Psoas muscle (tissue), 8 donors: ENCODE measurements around the gene BCL11A. TPM values are rescaled to one million over a fixed set of nuclear protein-coding genes. Genes with fewer than 3 reads are reported as not detected.

Experiments
- ATAC-seq, 4 donors: fragments of 200-7000 bp; cut with Tn5 transposase; one replicate each; pipeline ENCODE4 v1.9.1; 2020; ENCODE audit warnings: moderate library complexity in 3 of 4, mild to moderate bottlenecking in 2 of 4
- DNase-seq, 2 donors: peaks; one replicate each; pipeline ENCODE4 v3.0.0-alpha.2; 2020
- H3K27ac ChIP-seq: fragments of 200-600 bp; one replicate; pipeline ENCODE4 v1.8.0; 2022
- H3K27me3 ChIP-seq, 3 donors: fragments of 200-600 bp in 1 of 3; one replicate each; pipeline versions ENCODE4 v1.6.1 to v1.8.0; 2013 to 2022; ENCODE audit warnings: low read length in 2 of 3, mild to moderate bottlenecking in 2 of 3, moderate library complexity in 1 of 3; ENCODE audit not compliant: insufficient read depth in 3 of 3
- H3K36me3 ChIP-seq, 2 donors: fragments of 200-600 bp in 1 of 2; one replicate each; pipeline versions ENCODE4 v1.6.1 to v1.8.0; 2013 to 2022; ENCODE audit warnings: low read depth in 1 of 2, mild to moderate bottlenecking in 1 of 2, moderate library complexity in 1 of 2; ENCODE audit not compliant: insufficient read depth in 1 of 2
- H3K4me1 ChIP-seq: fragments of 200-600 bp; one replicate; pipeline ENCODE4 v1.8.0; 2022
- H3K4me3 ChIP-seq: fragments of 200-600 bp; one replicate; pipeline ENCODE4 v1.8.0; 2022; ENCODE audit warnings: mild to moderate bottlenecking
- H3K9me3 ChIP-seq: fragments of 200-600 bp; one replicate; pipeline ENCODE4 v1.8.0; 2022
- WGBS, 3 donors: extraction: QIAGEN DNeasy Blood & Tissue Kit; methylation state at CpG; one replicate each; pipeline versions ENCODE4 v1.1.6 to v1.1.7; 2013; 5-methylcytosine and 5-hydroxymethylcytosine counted together
- intact Hi-C, 2 donors: fragments of 100-400 bp; cut with DNase I; formaldehyde crosslinking; loops; one replicate each; pipeline versions ENCODE4 v1.11.0 to v1.14.2; 2022
- polyA plus RNA-seq, 3 donors: library from polyadenylated mRNA; stranded (reverse); fragments of 200-250 nt; gene quantifications; one replicate each; pipeline ENCODE4 v1.2.3, GENCODE V29; 2013
- total RNA-seq, 4 donors: library from RNA; stranded (reverse); fragmentation: NEBNext Ultra II Directional in 2 of 4; extraction: Animal tissue kit (Norgen Biotek cat#: 25700) in 2 of 4; gene quantifications; one replicate each; pipeline versions ENCODE4 v1.2.1 to v1.2.4, GENCODE V29; 2021 to 2023
- TF ChIP-seq, protein P1 (sequence below): fragments of 200-600 bp; IDR thresholded peaks from one replicate; pipeline ENCODE4 v1.8.0; 2022; ENCODE audit warnings: antibody characterized with exemption
- donor health status: healthy with polysubstance abuse.
- donor health status: DM: no; HTN: no; CAD: no; lungs with moderate emphysema.
- donor health status: Bipolar disorder and iron deficiency.
- donor health status: healthy.
- donor health status: DM: yes; HTN: yes; CAD: no.
- donor health status: DM: no; HTN: no; CAD: no.
- donor health status: DM: no; HTN: no; CAD: no.
- donor health status: DM: yes; HTN: yes; CAD: no.

The BCL11A gene
- total and polyA plus RNA-seq, 7 donors, result 0.01 to 0.66 (median 0.39) TPM; not detected in 1

DNA sequence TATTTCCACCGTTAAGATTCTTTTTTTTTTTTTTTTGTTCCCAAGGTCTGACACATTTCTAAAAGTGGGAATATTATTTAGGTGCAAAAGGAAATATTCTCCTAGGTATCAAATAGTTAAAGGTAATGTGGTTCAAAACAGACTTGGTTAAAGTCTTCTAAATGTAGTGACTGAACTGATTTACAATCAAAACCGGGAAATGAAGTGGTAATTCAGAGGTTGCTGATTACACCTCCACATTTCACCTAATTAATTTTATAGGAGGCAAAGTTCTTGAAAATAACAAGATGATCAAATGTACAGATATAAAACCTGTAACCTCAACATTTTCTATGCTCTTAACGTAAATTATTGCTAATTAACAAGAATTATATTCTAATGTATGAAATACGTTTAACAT, 5.1 kb downstream of the BCL11A start:
- 79 to 82% (median 80%) methylated on average over 4 of the region's 4 CpGs for WGBS, 3 donors
- intact Hi-C loops, result loop anchor here (10.0 kb wide), 2 partner anchors 434 to 1244 kb away; no protein-coding TSS in a partner anchor

DNA sequence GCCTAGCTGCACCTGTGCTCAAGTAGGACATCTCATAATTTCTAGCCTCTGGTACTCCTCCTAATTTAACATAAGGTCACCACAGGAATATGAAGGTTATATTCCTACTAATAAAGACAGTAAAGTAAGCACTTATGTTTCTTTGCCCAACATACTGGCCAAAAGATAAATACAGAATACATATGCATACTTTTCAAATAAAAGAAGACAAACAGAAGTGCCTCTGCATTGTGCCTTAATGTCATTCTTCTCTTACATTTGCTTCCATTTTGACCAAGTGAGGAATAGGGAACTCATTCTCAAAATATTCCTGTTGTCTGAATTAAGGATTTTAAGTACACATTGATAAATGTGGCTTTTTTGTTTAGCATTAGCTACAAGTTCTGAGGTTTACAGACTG, 5.6 kb downstream of the BCL11A start:
- peaks cover 19% of the 10 kb centered on the region for H3K4me1 ChIP-seq
- no peak for DNase-seq
- intact Hi-C loops, result loop anchor here (10.0 kb wide), 2 partner anchors 433 to 1243 kb away; no protein-coding TSS in a partner anchor
- ATAC-seq, result no peak
- H3K36me3 ChIP-seq, result no peaks in the 10 kb centered on the region
- H3K27ac ChIP-seq, result no peak overlapping the region
- TF ChIP-seq, protein P1, sequence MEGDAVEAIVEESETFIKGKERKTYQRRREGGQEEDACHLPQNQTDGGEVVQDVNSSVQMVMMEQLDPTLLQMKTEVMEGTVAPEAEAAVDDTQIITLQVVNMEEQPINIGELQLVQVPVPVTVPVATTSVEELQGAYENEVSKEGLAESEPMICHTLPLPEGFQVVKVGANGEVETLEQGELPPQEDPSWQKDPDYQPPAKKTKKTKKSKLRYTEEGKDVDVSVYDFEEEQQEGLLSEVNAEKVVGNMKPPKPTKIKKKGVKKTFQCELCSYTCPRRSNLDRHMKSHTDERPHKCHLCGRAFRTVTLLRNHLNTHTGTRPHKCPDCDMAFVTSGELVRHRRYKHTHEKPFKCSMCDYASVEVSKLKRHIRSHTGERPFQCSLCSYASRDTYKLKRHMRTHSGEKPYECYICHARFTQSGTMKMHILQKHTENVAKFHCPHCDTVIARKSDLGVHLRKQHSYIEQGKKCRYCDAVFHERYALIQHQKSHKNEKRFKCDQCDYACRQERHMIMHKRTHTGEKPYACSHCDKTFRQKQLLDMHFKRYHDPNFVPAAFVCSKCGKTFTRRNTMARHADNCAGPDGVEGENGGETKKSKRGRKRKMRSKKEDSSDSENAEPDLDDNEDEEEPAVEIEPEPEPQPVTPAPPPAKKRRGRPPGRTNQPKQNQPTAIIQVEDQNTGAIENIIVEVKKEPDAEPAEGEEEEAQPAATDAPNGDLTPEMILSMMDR, result no peak
- no peak overlapping the region for H3K4me3 ChIP-seq
- H3K27me3 ChIP-seq, result peaks cover 3 to 79% (median 21%) of the 10 kb centered on the region in 3 donors
- no peaks in the 10 kb centered on the region for H3K9me3 ChIP-seq

More for the DNA sequence above, 5.1 kb downstream of the BCL11A start:
- no peak for ATAC-seq
- TF ChIP-seq, protein P1, result no peak
- Histone ChIP-seq H3K4me1 (peaks cover 19% of the 10 kb centered on the region), H3K36me3 (no peaks in the 10 kb centered on the region), H3K27me3 (peaks cover 3 to 82% (median 23%) of the 10 kb centered on the region in 3 donors), H3K4me3 (no peak overlapping the region), H3K9me3 (no peaks in the 10 kb centered on the region), H3K27ac (no peak overlapping the region)
- DNase-seq, result no peak

DNA sequence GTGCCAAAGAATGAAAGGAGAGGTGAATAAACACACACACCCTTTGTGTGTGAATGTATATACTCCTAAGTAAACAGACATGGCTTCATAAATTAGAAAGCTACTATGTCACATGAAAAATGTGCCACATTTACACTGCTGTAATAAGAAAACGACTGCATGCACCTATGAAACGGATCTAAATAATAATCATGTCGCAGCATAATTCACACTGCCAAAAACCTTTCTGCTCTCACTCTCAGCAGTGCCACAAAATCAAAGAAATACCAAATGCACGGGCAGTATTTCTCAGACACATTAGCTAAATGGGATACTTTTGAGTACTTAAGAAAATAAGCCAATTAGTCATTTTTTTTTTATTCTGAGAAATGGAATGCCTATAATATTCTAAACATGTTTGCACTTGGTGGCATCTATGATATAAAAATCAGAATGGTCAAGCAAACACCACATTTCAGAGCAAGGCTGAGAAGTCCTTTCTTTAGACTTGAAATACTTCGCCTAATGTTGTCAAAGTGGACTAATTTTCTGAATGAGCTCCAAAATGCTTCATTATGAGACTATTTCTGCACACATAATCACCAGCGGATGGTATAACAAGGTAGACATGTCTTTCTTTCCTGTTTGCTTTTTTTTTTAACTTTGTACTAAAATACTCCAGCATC, 6.6 kb downstream of the BCL11A start:
- Histone ChIP-seq H3K4me3 (no peak overlapping the region), H3K27me3 (peaks cover 7 to 71% (median 15%) of the 10 kb centered on the region in 3 donors), H3K9me3 (no peaks in the 10 kb centered on the region), H3K27ac (no peak overlapping the region), H3K4me1 (peaks cover 12% of the 10 kb centered on the region), H3K36me3 (no peaks in the 10 kb centered on the region)
- 78 to 85% (median 79%) methylated on average over 6 of the region's 6 CpGs for WGBS, 3 donors
- DNase-seq (no peak), ATAC-seq (no peak)
- intact Hi-C loops, result loop anchor here (10.0 kb wide), 2 partner anchors 432 to 1242 kb away; no protein-coding TSS in a partner anchor
- TF ChIP-seq, protein P1, result no peak

GRCh38 chr2:60544954-60545560, 8.4 kb downstream of the BCL11A start:
- 54 to 57% (median 55%) methylated on average over 9 of the region's 9 CpGs for WGBS, 3 donors
- Histone ChIP-seq H3K9me3 (no peaks in the 10 kb centered on the region), H3K4me1 (peaks cover 6% of the 10 kb centered on the region), H3K27ac (no peak overlapping the region), H3K36me3 (no peaks in the 10 kb centered on the region), H3K4me3 (no peak overlapping the region), H3K27me3 (peaks cover 9 to 53% (median 12%) of the 10 kb centered on the region in 3 donors)
- ATAC-seq, result no peak
- DNase-seq, result no peak
- TF ChIP-seq, protein P1, result no peak
- intact Hi-C loops, result loop anchor here (10.0 kb wide), 2 partner anchors 430 to 1240 kb away; no protein-coding TSS in a partner anchor
